Middle frontal gyrus (tissue), 1 donor: ENCODE measurements around the gene GPR162.
A peak's percentile ranks its signal among the peaks of the same experiment; 100 is the strongest.
"Not testable (repeated sequence)": the region's sequence is repeated elsewhere in the genome, so short reads cannot be mapped to it uniquely, and the experiment has no call there.

ENCODE experiments used
- DNase-seq: peaks from one replicate; pipeline ENCODE4 v3.0.0-alpha.2; 2015; ENCODE audit warnings: low spot score; ENCODE audit errors: extremely low spot score

Gene GPR162

DNA sequence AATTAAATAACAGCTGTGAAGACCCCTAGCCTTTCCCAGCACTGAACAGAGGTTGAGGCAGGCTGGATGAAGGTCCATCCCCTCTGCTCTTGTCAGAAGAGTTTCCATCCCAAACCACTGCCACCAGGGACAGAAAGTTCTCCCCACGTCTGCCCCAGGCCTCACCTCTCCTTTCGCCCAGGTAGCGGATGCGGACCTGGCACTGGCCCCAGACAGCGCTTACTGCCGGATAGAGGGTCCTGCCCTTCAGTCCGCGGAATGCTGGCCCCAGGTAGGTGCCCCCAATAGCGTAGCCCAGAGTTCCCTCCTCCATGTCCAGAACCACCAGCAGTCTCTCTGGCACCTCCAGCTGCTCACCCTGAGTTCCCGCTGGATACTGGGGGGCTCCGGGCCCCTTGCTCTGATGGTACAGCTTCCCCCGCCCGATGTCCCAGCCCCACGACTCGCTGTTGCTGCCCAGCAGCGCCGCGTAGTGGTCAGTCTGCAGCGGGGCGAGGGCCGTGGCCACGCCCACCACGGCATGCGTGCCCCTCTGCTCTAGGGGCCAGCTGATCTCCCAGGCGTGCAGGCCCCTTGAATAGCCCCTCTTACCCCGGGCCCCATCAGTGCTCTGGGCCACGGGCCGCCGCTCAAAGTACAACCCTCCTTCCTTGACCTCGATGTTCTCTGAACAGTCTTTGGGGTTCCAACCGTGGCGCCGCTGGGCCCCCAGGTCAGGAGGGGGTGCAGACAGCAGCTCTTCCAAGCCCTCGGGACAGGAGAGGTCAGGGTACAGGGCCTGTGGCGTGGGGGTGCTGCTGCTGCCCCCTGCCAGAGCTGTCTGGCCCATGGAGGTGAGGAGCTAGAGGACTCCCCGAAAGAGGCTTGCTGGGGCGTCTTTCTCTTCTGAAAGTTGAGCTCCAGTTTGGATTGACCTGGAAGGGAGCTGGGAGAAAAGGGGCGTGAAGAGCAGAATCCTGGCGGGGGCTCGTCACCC, 50.7 kb downstream of the GPR162 start:
- DNase-seq, result peak; percentile 71

DNA sequence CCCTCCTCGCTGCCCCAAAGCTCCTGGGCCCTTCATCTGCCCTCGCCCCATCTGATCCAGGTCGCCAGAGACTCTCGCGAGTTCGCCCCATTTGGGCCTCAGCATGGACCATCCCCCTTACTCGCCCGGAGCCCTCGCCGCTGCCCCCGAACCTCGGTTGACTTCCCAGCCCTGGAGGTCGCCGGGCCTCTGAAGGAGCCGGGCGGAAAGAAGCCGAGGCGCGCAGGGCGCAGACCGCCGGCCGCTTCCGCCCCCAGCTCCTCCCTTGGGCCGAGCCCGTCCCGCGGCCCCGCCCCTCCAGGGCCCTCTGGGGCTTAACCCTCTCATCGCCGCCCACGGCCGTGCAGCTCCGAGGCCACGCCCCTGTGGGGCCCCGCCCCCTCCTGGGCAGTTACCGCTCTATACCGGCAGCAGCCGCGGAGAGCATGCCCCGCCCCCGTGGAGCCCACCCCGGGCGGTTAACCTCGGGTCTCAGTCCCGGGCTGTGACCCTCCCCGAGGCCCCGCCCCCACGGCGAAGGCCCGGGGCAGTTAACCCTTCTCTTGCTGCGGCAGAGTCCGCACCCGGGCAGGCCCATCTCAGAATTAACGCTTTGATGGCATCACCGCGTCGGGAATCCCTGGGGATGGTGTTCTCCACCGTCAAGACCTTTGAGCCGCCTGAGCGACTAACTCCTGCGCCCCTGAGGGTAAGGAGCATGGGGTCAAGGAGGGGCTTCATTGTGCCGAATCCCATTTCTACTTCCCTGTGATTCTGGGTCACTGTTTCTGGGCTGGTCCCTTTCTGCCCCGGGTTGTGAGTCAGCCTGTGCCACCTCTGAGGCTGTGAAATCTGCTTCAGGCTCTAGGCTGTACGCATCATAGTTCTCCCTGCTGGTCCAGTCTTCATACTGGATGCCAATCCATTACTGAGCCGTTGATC, 51.7 kb downstream of the GPR162 start, which contains the start of gene SPSB2:
Gene SPSB2 (minus strand): TSS at position 210 of the 921 bp plus-strand sequence. CDS start 402 bp downstream, outside the sequence.
- DNase-seq, result peak; percentile 81

DNA sequence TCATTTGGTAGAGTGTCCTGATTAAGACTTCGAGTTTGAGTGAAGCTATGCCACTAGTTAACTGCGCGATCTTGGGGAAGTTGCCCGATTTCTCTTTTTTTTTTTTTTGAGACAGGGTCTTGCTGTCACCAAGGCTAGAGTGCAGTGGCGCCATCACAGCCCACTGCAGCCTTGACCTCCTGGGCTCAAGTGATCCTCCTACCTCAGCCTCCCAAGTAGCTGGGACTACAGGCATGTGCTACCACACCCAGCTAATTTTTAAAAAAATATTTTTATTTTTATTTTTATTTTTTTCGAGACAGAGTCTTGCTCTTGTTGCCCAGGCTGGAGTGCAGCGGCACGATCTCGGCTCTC, 52.4 kb downstream of the GPR162 start:
- DNase-seq, result not testable (repeated sequence)
